Tibial nerve (tissue), 4 donors: ENCODE results near the gene PTPRD.

ENCODE experiments used
- EP300 ChIP-seq, 2 donors: sonication (generic); formaldehyde crosslinking; IDR thresholded peaks; one replicate each; pipeline ENCODE4 v1.6.1; 2017; ENCODE audit warnings: antibody characterized with exemption in 2 of 2, mild to moderate bottlenecking in 1 of 2
- POLR2A ChIP-seq, 2 donors: fragments of 450-650 bp; IDR thresholded peaks; one replicate each; pipeline ENCODE4 v1.6.1; 2017; ENCODE audit warnings: antibody characterized with exemption in 2 of 2, mild to moderate bottlenecking in 2 of 2, moderate library complexity in 2 of 2
- TF ChIP-seq, protein P1 (sequence below), 5 experiments: fragments of 200-600 bp in 3 of 5; fragments of 450-650 bp in 2 of 5; sonication (generic) in 3 of 5; IDR thresholded peaks; one replicate each; pipeline ENCODE4 v1.5.1; 2016 to 2019; ENCODE audit warnings: antibody characterized with exemption in 5 of 5, mild to moderate bottlenecking in 3 of 5, moderate library complexity in 2 of 5

GRCh38 chr9:9949978-9950377, 662.8 kb downstream of the PTPRD start:
- TF ChIP-seq, protein P1, sequence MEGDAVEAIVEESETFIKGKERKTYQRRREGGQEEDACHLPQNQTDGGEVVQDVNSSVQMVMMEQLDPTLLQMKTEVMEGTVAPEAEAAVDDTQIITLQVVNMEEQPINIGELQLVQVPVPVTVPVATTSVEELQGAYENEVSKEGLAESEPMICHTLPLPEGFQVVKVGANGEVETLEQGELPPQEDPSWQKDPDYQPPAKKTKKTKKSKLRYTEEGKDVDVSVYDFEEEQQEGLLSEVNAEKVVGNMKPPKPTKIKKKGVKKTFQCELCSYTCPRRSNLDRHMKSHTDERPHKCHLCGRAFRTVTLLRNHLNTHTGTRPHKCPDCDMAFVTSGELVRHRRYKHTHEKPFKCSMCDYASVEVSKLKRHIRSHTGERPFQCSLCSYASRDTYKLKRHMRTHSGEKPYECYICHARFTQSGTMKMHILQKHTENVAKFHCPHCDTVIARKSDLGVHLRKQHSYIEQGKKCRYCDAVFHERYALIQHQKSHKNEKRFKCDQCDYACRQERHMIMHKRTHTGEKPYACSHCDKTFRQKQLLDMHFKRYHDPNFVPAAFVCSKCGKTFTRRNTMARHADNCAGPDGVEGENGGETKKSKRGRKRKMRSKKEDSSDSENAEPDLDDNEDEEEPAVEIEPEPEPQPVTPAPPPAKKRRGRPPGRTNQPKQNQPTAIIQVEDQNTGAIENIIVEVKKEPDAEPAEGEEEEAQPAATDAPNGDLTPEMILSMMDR (IDR thresholded peaks at IDR 0.05) = no peak
- TF ChIP-seq EP300 (IDR thresholded peaks at IDR 0.05) (no peak), POLR2A (IDR thresholded peaks at IDR 0.05) (no peak)
